IMR-90 (cell line): ENCODE results near the gene ARHGEF7.

ENCODE experiments used
- BHLHE40 ChIP-seq: fragments of 150-350 bp; IDR thresholded peaks from 2 replicates; pipeline ENCODE4 v1.6.1; 2016; ENCODE audit warnings: mild to moderate bottlenecking, low read depth, low read length
- CTCF ChIP-seq: conservative IDR thresholded peaks from 2 replicates; pipeline ENCODE4 v1.5.1; 2012; ENCODE audit warnings: mild to moderate bottlenecking, low read depth, low read length, improper control_type of control experiment
- TF ChIP-seq, protein P1 (sequence below): fragments of 150-350 bp; IDR thresholded peaks from 2 replicates; pipeline ENCODE4 v1.6.1; 2016; ENCODE audit warnings: low read depth, mild to moderate bottlenecking, low read length, moderate library complexity, borderline replicate concordance

- TF ChIP-seq, protein P1, sequence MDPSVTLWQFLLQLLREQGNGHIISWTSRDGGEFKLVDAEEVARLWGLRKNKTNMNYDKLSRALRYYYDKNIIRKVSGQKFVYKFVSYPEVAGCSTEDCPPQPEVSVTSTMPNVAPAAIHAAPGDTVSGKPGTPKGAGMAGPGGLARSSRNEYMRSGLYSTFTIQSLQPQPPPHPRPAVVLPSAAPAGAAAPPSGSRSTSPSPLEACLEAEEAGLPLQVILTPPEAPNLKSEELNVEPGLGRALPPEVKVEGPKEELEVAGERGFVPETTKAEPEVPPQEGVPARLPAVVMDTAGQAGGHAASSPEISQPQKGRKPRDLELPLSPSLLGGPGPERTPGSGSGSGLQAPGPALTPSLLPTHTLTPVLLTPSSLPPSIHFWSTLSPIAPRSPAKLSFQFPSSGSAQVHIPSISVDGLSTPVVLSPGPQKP: no peak
- no peak for TF ChIP-seq BHLHE40
- no peak for TF ChIP-seq CTCF
Observed at GRCh38 chr13:111210544-111211469, 95.7 kb downstream of the ARHGEF7 start.
